H1 (cell line): ENCODE data around the gene KRAS. TPM values are rescaled to one million over a fixed set of nuclear protein-coding genes. Genes with fewer than 3 reads are reported as not detected.

ENCODE experiments used
- FOSL1 ChIP-seq: IDR thresholded peaks from 2 replicates; pipeline ENCODE4 v1.6.1; 2011; ENCODE audit warnings: mild to moderate bottlenecking, low read depth, low read length, moderate library complexity; ENCODE audit not compliant: insufficient read depth
- RAD21 ChIP-seq, 2 experiments: IDR thresholded peaks in 1 of 2; conservative IDR thresholded peaks in 1 of 2; 2 replicates each; pipeline ENCODE4 v1.6.1; 2011; ENCODE audit warnings: low read depth in 2 of 2, low read length in 2 of 2, improper control_type of control experiment in 1 of 2, inconsistent platforms in 1 of 2, mild to moderate bottlenecking in 1 of 2, moderate library complexity in 1 of 2
- SIN3A ChIP-seq, 2 experiments: IDR thresholded peaks in 1 of 2; conservative IDR thresholded peaks in 1 of 2; 2 replicates each; pipeline ENCODE4 v1.6.1; 2011 to 2012; ENCODE audit warnings: low read length in 2 of 2, improper control_type of control experiment in 1 of 2, low read depth in 1 of 2, mild to moderate bottlenecking in 1 of 2
- TEAD4 ChIP-seq: IDR thresholded peaks from 2 replicates; pipeline ENCODE4 v1.6.1; 2012; ENCODE audit warnings: low read depth, low read length, inconsistent platforms, mixed read lengths
- polyA plus RNA-seq, 7 experiments: library from polyadenylated mRNA; depleted of rRNA in 3 of 7; stranded (reverse) in 5 of 7; unstranded in 2 of 7; fragments of >200 nt in 5 of 7; fragments of 200-250 nt in 2 of 7; gene quantifications; 1 replicate in 5 of 7; 2 replicates in 1 of 7; 4 replicates in 1 of 7; pipeline versions ENCODE4 v1.2.1 to v1.2.3, GENCODE V29; 2011 to 2013; ENCODE audit warnings: missing spikeins in 2 of 7, mixed read lengths in 2 of 7
- total RNA-seq: library from RNA; stranded (reverse); fragmentation: NEBNext Ultra II Directional; extraction: Animal tissue kit (Norgen Biotek cat#: 25700); gene quantifications from 2 replicates; pipeline ENCODE4 v1.2.1, GENCODE V29; 2021

The KRAS gene
- total and polyA plus RNA-seq, 2 of the 8 experiments (the other 6 are each of a cell fraction or from before 2014, with no cell fraction given) = 24.8 to 64.6 TPM

DNA sequence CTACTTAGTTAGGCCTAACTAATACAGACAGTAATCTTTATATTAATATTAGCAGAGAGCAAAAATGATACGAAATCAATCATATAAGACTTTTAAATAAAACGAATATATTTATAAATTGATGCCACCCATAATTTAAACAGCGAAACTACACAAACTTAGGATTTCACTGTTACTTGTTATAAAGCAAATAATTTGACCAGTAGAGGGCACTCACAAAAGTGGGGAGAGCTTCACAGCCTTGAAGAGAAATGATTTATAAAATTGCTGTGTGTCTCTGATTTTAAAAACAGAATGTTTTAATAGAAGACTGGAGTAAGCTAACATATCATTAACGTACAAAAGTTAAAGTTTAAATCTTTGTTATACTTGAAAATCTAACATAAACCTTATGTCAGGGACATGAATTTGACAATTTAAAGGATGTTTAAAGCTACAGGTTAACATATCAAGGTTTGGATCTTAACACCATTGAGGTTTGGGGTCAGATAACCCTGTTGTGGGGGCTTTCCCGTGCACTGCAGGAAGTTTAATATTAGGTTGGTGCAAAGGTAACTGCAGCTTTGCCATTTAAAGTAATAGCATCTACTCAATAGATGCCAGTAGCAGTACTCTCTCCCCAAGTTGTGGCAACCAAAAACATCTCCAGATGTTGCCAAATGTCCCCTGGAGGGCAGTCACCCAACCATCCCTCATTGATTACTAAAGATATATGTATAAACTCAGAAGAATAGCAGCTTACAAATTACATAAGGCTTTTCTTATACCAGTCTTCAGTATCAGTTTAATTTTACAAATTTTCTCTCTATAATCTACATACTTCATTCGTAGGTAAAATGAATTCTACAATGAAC, 9.3 kb downstream of the KRAS start (continued):
- TF ChIP-seq TEAD4 (no peak), RAD21 (IDR thresholded peaks at IDR 0.05 in 1 of 2, conservative IDR thresholded peaks at IDR 0.05 in 1 of 2; ENCODE audit: low read depth in 2 of 2, low read length in 2 of 2) (peak; percentile 44 to 51; a peak in 3 of 4 replicates), FOSL1 (no peak), SIN3A (conservative IDR thresholded peaks at IDR 0.05 in 1 of 2, IDR thresholded peaks at IDR 0.05 in 1 of 2; ENCODE audit: low read depth in 1 of 2, low read length in 2 of 2) (no peak)
